Liver (tissue), 3 donors: ENCODE data around the gene GATD1.

Experiments
- CTCF ChIP-seq: fragments of 150-350 bp; IDR thresholded peaks from 2 replicates; pipeline ENCODE4 v1.5.1; 2017; ENCODE audit warnings: improper control_type of control experiment, low read depth, low read length; ENCODE audit not compliant: missing input control
- EGR1 ChIP-seq, 2 donors: IDR thresholded peaks; 2 replicates each; pipeline ENCODE4 v1.6.1; 2016 to 2018; ENCODE audit warnings: antibody characterized with exemption in 2 of 2, low read depth in 2 of 2
- GABPA ChIP-seq, 2 donors: IDR thresholded peaks in 1 of 2; conservative IDR thresholded peaks in 1 of 2; 2 replicates each; pipeline ENCODE4 v1.6.1; 2016; ENCODE audit warnings: antibody characterized with exemption in 2 of 2, mild to moderate bottlenecking in 1 of 2, moderate library complexity in 1 of 2
- HNF4A ChIP-seq, 2 donors: conservative IDR thresholded peaks; 2 replicates each; pipeline ENCODE4 v1.6.1; 2016; ENCODE audit warnings: antibody characterized with exemption in 2 of 2, mild to moderate bottlenecking in 2 of 2
- HNF4G ChIP-seq: IDR thresholded peaks from 2 replicates; pipeline ENCODE4 v1.6.1; 2016; ENCODE audit warnings: antibody characterized with exemption
- MAX ChIP-seq: IDR thresholded peaks from 2 replicates; pipeline ENCODE4 v1.6.1; 2016; ENCODE audit warnings: antibody characterized with exemption
- NR2F2 ChIP-seq: IDR thresholded peaks from 2 replicates; pipeline ENCODE4 v1.6.1; 2016; ENCODE audit warnings: antibody characterized with exemption
- RAD21 ChIP-seq, 2 donors: IDR thresholded peaks; 2 replicates each; pipeline ENCODE4 v1.6.1; 2016; ENCODE audit warnings: antibody characterized with exemption in 2 of 2, mild to moderate bottlenecking in 2 of 2
- RXRA ChIP-seq, 2 donors: IDR thresholded peaks; 2 replicates each; pipeline ENCODE4 v1.6.1; 2017 to 2018; ENCODE audit warnings: antibody characterized with exemption in 2 of 2, mild to moderate bottlenecking in 1 of 2
- SP1 ChIP-seq: IDR thresholded peaks from 2 replicates; pipeline ENCODE4 v1.6.1; 2018; ENCODE audit warnings: antibody characterized with exemption, mild to moderate bottlenecking
- TAF1 ChIP-seq: conservative IDR thresholded peaks from 2 replicates; pipeline ENCODE4 v1.6.1; 2016; ENCODE audit warnings: antibody characterized with exemption, mild to moderate bottlenecking
- YY1 ChIP-seq: IDR thresholded peaks from 2 replicates; pipeline ENCODE4 v1.6.1; 2016; ENCODE audit warnings: antibody characterized with exemption, mild to moderate bottlenecking
- TF ChIP-seq, protein P1 (sequence below): IDR thresholded peaks from 2 replicates; pipeline ENCODE4 v1.6.1; 2016; ENCODE audit warnings: antibody characterized with exemption, mild to moderate bottlenecking
- donor health status: healthy.
- donor health status: healthy.

DNA sequence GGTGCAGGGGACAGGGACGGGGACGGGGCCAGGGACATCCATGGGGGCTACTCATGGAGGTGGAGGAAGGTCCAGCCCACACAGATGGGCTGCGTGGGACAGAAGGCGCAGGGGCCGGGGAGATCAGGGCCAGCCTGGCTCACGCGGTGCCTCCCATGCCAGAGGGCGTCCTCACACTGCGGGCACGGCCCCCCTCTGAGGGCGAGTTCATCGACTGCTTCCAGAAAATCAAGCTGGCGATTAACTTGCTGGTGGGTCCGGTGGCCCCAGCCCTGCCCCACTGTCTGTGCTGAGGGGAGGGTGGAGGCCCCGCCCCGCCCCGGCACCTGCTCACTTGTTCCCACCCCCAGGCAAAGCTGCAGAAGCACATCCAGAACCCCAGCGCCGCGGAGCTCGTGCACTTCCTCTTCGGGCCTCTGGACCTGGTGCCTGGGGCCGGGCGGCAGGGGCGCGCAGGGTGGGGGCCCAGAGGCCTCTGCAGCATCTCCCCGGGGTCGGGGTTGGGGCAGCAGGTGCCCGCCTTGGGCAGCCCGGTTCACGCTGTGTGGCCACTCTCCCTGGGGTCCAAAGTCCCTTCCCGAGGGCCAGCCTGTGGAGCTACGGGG, 55.4 kb downstream of the GATD1 start:
- TF ChIP-seq SP1: no peak
- no peak for TF ChIP-seq CTCF
- TF ChIP-seq HNF4A (conservative IDR thresholded peaks at IDR 0.05): peak in 1 of 2 donors; percentile 16
- TF ChIP-seq YY1: no peak
- no peak for TF ChIP-seq RXRA (IDR thresholded peaks at IDR 0.05)
- no peak for TF ChIP-seq RAD21 (IDR thresholded peaks at IDR 0.05)
- no peak for TF ChIP-seq HNF4G
- no peak for TF ChIP-seq MAX
- no peak for TF ChIP-seq TAF1
- no peak for TF ChIP-seq GABPA (IDR thresholded peaks at IDR 0.05 in 1 of 2, conservative IDR thresholded peaks at IDR 0.05 in 1 of 2)
- TF ChIP-seq EGR1 (IDR thresholded peaks at IDR 0.05; ENCODE audit: low read depth in 2 of 2): no peak
- TF ChIP-seq, protein P1, sequence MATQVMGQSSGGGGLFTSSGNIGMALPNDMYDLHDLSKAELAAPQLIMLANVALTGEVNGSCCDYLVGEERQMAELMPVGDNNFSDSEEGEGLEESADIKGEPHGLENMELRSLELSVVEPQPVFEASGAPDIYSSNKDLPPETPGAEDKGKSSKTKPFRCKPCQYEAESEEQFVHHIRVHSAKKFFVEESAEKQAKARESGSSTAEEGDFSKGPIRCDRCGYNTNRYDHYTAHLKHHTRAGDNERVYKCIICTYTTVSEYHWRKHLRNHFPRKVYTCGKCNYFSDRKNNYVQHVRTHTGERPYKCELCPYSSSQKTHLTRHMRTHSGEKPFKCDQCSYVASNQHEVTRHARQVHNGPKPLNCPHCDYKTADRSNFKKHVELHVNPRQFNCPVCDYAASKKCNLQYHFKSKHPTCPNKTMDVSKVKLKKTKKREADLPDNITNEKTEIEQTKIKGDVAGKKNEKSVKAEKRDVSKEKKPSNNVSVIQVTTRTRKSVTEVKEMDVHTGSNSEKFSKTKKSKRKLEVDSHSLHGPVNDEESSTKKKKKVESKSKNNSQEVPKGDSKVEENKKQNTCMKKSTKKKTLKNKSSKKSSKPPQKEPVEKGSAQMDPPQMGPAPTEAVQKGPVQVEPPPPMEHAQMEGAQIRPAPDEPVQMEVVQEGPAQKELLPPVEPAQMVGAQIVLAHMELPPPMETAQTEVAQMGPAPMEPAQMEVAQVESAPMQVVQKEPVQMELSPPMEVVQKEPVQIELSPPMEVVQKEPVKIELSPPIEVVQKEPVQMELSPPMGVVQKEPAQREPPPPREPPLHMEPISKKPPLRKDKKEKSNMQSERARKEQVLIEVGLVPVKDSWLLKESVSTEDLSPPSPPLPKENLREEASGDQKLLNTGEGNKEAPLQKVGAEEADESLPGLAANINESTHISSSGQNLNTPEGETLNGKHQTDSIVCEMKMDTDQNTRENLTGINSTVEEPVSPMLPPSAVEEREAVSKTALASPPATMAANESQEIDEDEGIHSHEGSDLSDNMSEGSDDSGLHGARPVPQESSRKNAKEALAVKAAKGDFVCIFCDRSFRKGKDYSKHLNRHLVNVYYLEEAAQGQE: no peak
- TF ChIP-seq NR2F2: no peak
